H1 (cell line): ENCODE measurements around the gene DET1. TPM values are rescaled to one million over a fixed set of nuclear protein-coding genes. Genes with fewer than 3 reads are reported as not detected.
A peak's percentile ranks its signal among the peaks of the same experiment; 100 is the strongest.

Experiments used
- CTCF ChIA-PET: fragments of 300-600 bp; sonication (Branson Sonifier 250); formaldehyde crosslinking; loops from one replicate; lab custom pipeline; 2021; ENCODE audit not compliant: partially characterized antibody; lab: Charles Lee
- POLR2A ChIA-PET: fragments of 300-600 bp; sonication (Branson Sonifier 250); formaldehyde crosslinking; loops from one replicate; lab custom pipeline; 2021; ENCODE audit warnings: inconsistent platforms; ENCODE audit not compliant: partially characterized antibody; lab: Charles Lee
- DNase-seq, 2 experiments: peaks; one replicate each; pipeline versions ENCODE4 v3.0.0 to v3.0.0-alpha.2; 2010 to 2022; ENCODE audit warnings: low spot score in 2 of 2, low read depth in 1 of 2, mixed read lengths in 1 of 2
- FAIRE-seq: peaks from 2 replicates; lab custom pipeline; 2011; peaks lifted over from hg19 to GRCh38; lab: Jason Lieb, UNC
- H2AFZ ChIP-seq: 2 replicates; pipeline ENCODE4 v1.8.1; 2012; ENCODE audit warnings: low read length, inconsistent platforms
- H2AK5ac ChIP-seq: 2 replicates; pipeline ENCODE4 v1.6.1; 2013; ENCODE audit warnings: low read depth, low read length
- H2BK120ac ChIP-seq: replicated peaks from 2 replicates; pipeline ENCODE3; 2013; ENCODE audit warnings: low read depth, low read length, inconsistent platforms
- H2BK12ac ChIP-seq: 2 replicates; pipeline ENCODE4 v1.6.1; 2013; ENCODE audit warnings: low read depth, low read length
- H2BK15ac ChIP-seq: 2 replicates; pipeline ENCODE4 v1.6.1; 2013; ENCODE audit warnings: low read length
- H2BK20ac ChIP-seq: 2 replicates; pipeline ENCODE4 v1.6.1; 2013; ENCODE audit warnings: low read length
- H2BK5ac ChIP-seq: 2 replicates; pipeline ENCODE4 v1.6.1; 2013; ENCODE audit warnings: low read depth, low read length
- H3K14ac ChIP-seq: 2 replicates; pipeline ENCODE4 v1.6.1; 2013; ENCODE audit warnings: inconsistent platforms; ENCODE audit not compliant: insufficient read length
- H3K18ac ChIP-seq: 2 replicates; pipeline ENCODE4 v1.6.1; 2013; ENCODE audit warnings: low read length; ENCODE audit errors: extremely low read depth
- H3K23ac ChIP-seq: 2 replicates; pipeline ENCODE4 v1.6.1; 2013; ENCODE audit warnings: inconsistent platforms; ENCODE audit not compliant: insufficient read length
- H3K23me2 ChIP-seq: 2 replicates; pipeline ENCODE4 v1.6.1; 2013; ENCODE audit warnings: low read depth, low read length
- H3K27ac ChIP-seq: 2 replicates; pipeline ENCODE4 v1.6.1; 2011; ENCODE audit warnings: low read depth, low read length, inconsistent platforms
- H3K27me3 ChIP-seq, 4 experiments: replicated peaks in 1 of 4; 1 replicate in 1 of 4; 2 replicates in 3 of 4; pipeline versions ENCODE4 v1.6.1 to v1.8.1; 2011 to 2013; ENCODE audit warnings: low read length in 3 of 4, mild to moderate bottlenecking in 3 of 4, inconsistent platforms in 2 of 4, mixed read lengths in 2 of 4, moderate library complexity in 1 of 4; ENCODE audit not compliant: control insufficient read depth in 3 of 4, insufficient read depth in 3 of 4; ENCODE audit errors: extremely low read depth in 1 of 4
- H3K36me3 ChIP-seq, 4 experiments: 2 replicates each; pipeline versions ENCODE4 v1.6.1 to v1.8.1; 2011 to 2013; ENCODE audit warnings: mild to moderate bottlenecking in 4 of 4, low read length in 3 of 4, moderate library complexity in 2 of 4, control low read depth in 1 of 4, inconsistent platforms in 1 of 4; ENCODE audit not compliant: insufficient read depth in 4 of 4, control insufficient read depth in 2 of 4
- H3K4ac ChIP-seq: replicated peaks from 2 replicates; pipeline ENCODE3; 2013; ENCODE audit warnings: low read length, low read depth, mixed read lengths, inconsistent platforms; ENCODE audit not compliant: insufficient read length
- H3K4me1 ChIP-seq, 4 experiments: replicated peaks in 1 of 4; 1 replicate in 1 of 4; 2 replicates in 3 of 4; pipeline versions ENCODE4 v1.6.1 to v1.8.1; 2011 to 2013; ENCODE audit warnings: low read length in 3 of 4, inconsistent platforms in 2 of 4, mixed read lengths in 1 of 4; ENCODE audit not compliant: insufficient read depth in 4 of 4, control insufficient read depth in 3 of 4
- H3K4me2 ChIP-seq, 2 experiments: 2 replicates each; pipeline versions ENCODE4 v1.6.1 to v1.8.1; 2011 to 2013; ENCODE audit warnings: low read depth in 2 of 2, low read length in 2 of 2, control low read depth in 1 of 2, inconsistent platforms in 1 of 2, mild to moderate bottlenecking in 1 of 2; ENCODE audit not compliant: insufficient read depth in 1 of 2
- H3K4me3 ChIP-seq, 4 experiments: fragments of 200-600, 300-600 bp in 1 of 4; sonication (generic), shearing (Covaris generic), sonication (Bioruptor Twin) in 1 of 4; 2 replicates each; pipeline versions ENCODE4 v1.5.1 to v1.8.1; 2011 to 2016; ENCODE audit warnings: low read length in 4 of 4, low read depth in 3 of 4, control low read depth in 2 of 4, inconsistent platforms in 2 of 4, mild to moderate bottlenecking in 2 of 4, mixed read lengths in 1 of 4, moderate library complexity in 1 of 4; ENCODE audit not compliant: insufficient read depth in 2 of 4; ENCODE audit errors: extremely low read depth in 1 of 4
- H3K56ac ChIP-seq: replicated peaks from 2 replicates; pipeline ENCODE3; 2013; ENCODE audit warnings: low read depth, mild to moderate bottlenecking, mixed read lengths, low read length, inconsistent platforms; ENCODE audit not compliant: insufficient read length
- H3K79me1 ChIP-seq: 2 replicates; pipeline ENCODE4 v1.6.1; 2013; ENCODE audit warnings: low read depth, low read length, control low read depth
- H3K79me2 ChIP-seq, 2 experiments: 2 replicates each; pipeline versions ENCODE4 v1.6.1 to v1.8.1; 2012 to 2013; ENCODE audit warnings: low read length in 2 of 2, mild to moderate bottlenecking in 2 of 2, inconsistent platforms in 1 of 2; ENCODE audit not compliant: insufficient read depth in 2 of 2, control insufficient read depth in 1 of 2
- H3K9ac ChIP-seq, 4 experiments: replicated peaks in 1 of 4; 1 replicate in 1 of 4; 2 replicates in 3 of 4; pipeline versions ENCODE4 v1.6.1 to v1.8.1; 2011 to 2013; ENCODE audit warnings: low read depth in 3 of 4, low read length in 3 of 4, control low read depth in 2 of 4, mild to moderate bottlenecking in 2 of 4, moderate library complexity in 2 of 4, inconsistent platforms in 1 of 4; ENCODE audit errors: extremely low read depth in 1 of 4
- H3K9me3 ChIP-seq, 2 experiments: 2 replicates each; pipeline versions ENCODE4 v1.6.1 to v1.8.1; 2012 to 2013; ENCODE audit warnings: mild to moderate bottlenecking in 2 of 2, moderate library complexity in 2 of 2, control low read depth in 1 of 2, inconsistent platforms in 1 of 2, low read depth in 1 of 2, low read length in 1 of 2, mixed read lengths in 1 of 2; ENCODE audit not compliant: insufficient read depth in 2 of 2
- H4K20me1 ChIP-seq, 2 experiments: replicated peaks in 1 of 2; 2 replicates each; pipeline versions ENCODE3 to v1.8.1; 2011 to 2013; ENCODE audit warnings: inconsistent platforms in 2 of 2, low read length in 2 of 2, mild to moderate bottlenecking in 1 of 2; ENCODE audit not compliant: insufficient read depth in 2 of 2, control insufficient read depth in 1 of 2
- H4K5ac ChIP-seq: 2 replicates; pipeline ENCODE4 v1.6.1; 2013; ENCODE audit warnings: low read length, low read depth, mixed read lengths, inconsistent platforms; ENCODE audit not compliant: insufficient read length
- H4K8ac ChIP-seq: 2 replicates; pipeline ENCODE4 v1.8.0; 2013; ENCODE audit warnings: mild to moderate bottlenecking, moderate library complexity, low read length, inconsistent platforms; ENCODE audit not compliant: insufficient read depth; ENCODE audit errors: extremely low read depth
- H4K91ac ChIP-seq: replicated peaks from 2 replicates; pipeline ENCODE3; 2013; ENCODE audit warnings: low read length, mixed read lengths, inconsistent platforms; ENCODE audit not compliant: insufficient read length
- CTCF ChIP-seq, 3 experiments: IDR thresholded peaks; 1 replicate in 2 of 3; 2 replicates in 1 of 3; pipeline versions ENCODE4 v1.5.1 to v1.6.1; 2011; ENCODE audit warnings: low read length in 3 of 3, mild to moderate bottlenecking in 3 of 3, inconsistent platforms in 2 of 3, low read depth in 1 of 3, moderate library complexity in 1 of 3; ENCODE audit not compliant: insufficient read depth in 1 of 3; ENCODE audit errors: control extremely low read depth in 1 of 3
- KDM4A ChIP-seq: IDR thresholded peaks from one replicate; pipeline ENCODE4 v1.7.1; 2012; ENCODE audit warnings: low read depth, mild to moderate bottlenecking, moderate library complexity, low read length, inconsistent platforms; ENCODE audit not compliant: severe bottlenecking
- POLR2AphosphoS5 ChIP-seq: IDR thresholded peaks from 2 replicates; pipeline ENCODE4 v1.6.1; 2011; ENCODE audit warnings: low read depth, low read length
- RAD21 ChIP-seq, 2 experiments: IDR thresholded peaks in 1 of 2; conservative IDR thresholded peaks in 1 of 2; 2 replicates each; pipeline ENCODE4 v1.6.1; 2011; ENCODE audit warnings: low read depth in 2 of 2, low read length in 2 of 2, improper control_type of control experiment in 1 of 2, inconsistent platforms in 1 of 2, mild to moderate bottlenecking in 1 of 2, moderate library complexity in 1 of 2
- WGBS, 2 experiments: shearing (Covaris generic) in 1 of 2; methylation state at CpG; one replicate each; pipeline versions ENCODE4 v1.1.6 to v1.1.7; 2013 to 2015; ENCODE audit warnings: low lambda C conversion rate in 2 of 2, mixed read lengths in 2 of 2, inconsistent platforms in 1 of 2, low coverage in 1 of 2, missing lambda C conversion rate in 1 of 2; ENCODE audit not compliant: insufficient replicate concordance in 2 of 2, insufficient coverage in 1 of 2, insufficient read length in 1 of 2; ENCODE audit errors: extremely low coverage in 1 of 2, missing lambda C conversion rate in 1 of 2; 5-methylcytosine and 5-hydroxymethylcytosine counted together
- polyA plus RNA-seq, 7 experiments: library from polyadenylated mRNA; depleted of rRNA in 3 of 7; stranded (reverse) in 5 of 7; unstranded in 2 of 7; fragments of >200 nt in 5 of 7; fragments of 200-250 nt in 2 of 7; gene quantifications; 1 replicate in 5 of 7; 2 replicates in 1 of 7; 4 replicates in 1 of 7; pipeline versions ENCODE4 v1.2.1 to v1.2.3, GENCODE V29; 2011 to 2013; ENCODE audit warnings: missing spikeins in 2 of 7, mixed read lengths in 2 of 7
- total RNA-seq: library from RNA; stranded (reverse); fragmentation: NEBNext Ultra II Directional; extraction: Animal tissue kit (Norgen Biotek cat#: 25700); gene quantifications from 2 replicates; pipeline ENCODE4 v1.2.1, GENCODE V29; 2021

The DET1 gene
- total and polyA plus RNA-seq, 2 of the 8 experiments (the other 6 are each of a cell fraction or from before 2014, with no cell fraction given): 5.4 to 8.5 TPM

GRCh38 chr15:88487178-88487795 is 59.2 kb downstream of the DET1 start:
- ChIA-PET CTCF (interaction anchor here (1.3 to 2.1 kb wide), 2 partner anchors 10 to 151 kb away, joined by 3 to 8 read pairs; partner anchors contain the start of gene ISG20), POLR2A (no interaction called here)
- Histone ChIP-seq H3K9me3 (no peaks in the 10 kb centered on the region), H4K20me1 (no peaks in the 10 kb centered on the region), H2AFZ (no peak overlapping the region), H3K79me1 (no peaks in the 10 kb centered on the region), H3K36me3 (no peaks in the 10 kb centered on the region), H3K27me3 (no peaks in the 10 kb centered on the region; a peak in 2 of 7 replicates), H4K8ac (no peak overlapping the region), H4K91ac (peak overlapping the region; percentile 23), H3K4me1 (peaks cover 2 to 21% (median 9%) of the 10 kb centered on the region in 4 experiments), H3K23ac (no peak overlapping the region), H2BK120ac (no peak overlapping the region), H3K4me2 (no peak overlapping the region), H2AK5ac (no peak overlapping the region), H3K27ac (no peak overlapping the region), H2BK12ac (no peak overlapping the region), H3K79me2 (no peaks in the 10 kb centered on the region), H3K56ac (peak overlapping the region; percentile 32), H2BK5ac (no peak overlapping the region), H4K5ac (no peak overlapping the region), H2BK15ac (no peak overlapping the region), H3K9ac (no peak overlapping the region), H2BK20ac (no peak overlapping the region), H3K14ac (no peak overlapping the region), H3K23me2 (no peaks in the 10 kb centered on the region), H3K4ac (no peak overlapping the region), H3K4me3 (no peak overlapping the region), H3K18ac (no peak overlapping the region; the same call in 1 of the 2 replicates)
- no peak for FAIRE-seq
- no peak for TF ChIP-seq POLR2AphosphoS5
- no peak for TF ChIP-seq KDM4A
- TF ChIP-seq CTCF (IDR thresholded peaks at IDR 0.05; ENCODE audit: control extremely low read depth in 1 of 3, insufficient read depth in 1 of 3, low read depth in 1 of 3, low read length in 3 of 3): peak; percentile 29 to 52 (median 45); a peak in 3 of 4 replicates
- TF ChIP-seq RAD21 (IDR thresholded peaks at IDR 0.05 in 1 of 2, conservative IDR thresholded peaks at IDR 0.05 in 1 of 2; ENCODE audit: low read depth in 2 of 2, low read length in 2 of 2): peak; percentile 20 to 43; a peak in 2 of 4 replicates
- no peak for DNase-seq
- whole genome bisulfite sequencing, 2 experiments: 65% methylated on average over 2 of the region's 2 CpGs; no CpG with 5 or more reads in 1 of the 2 experiments
